CD4-positive, alpha-beta T cell treated with Interleukin-15 for 4 hours (primary cell): ENCODE results near the gene OR14A16.

Experiments used
- DNase-seq: peaks from one replicate; pipeline ENCODE4 v3.0.0-alpha.2; 2020; ENCODE audit warnings: low spot score

The OR14A16 gene, protein sequence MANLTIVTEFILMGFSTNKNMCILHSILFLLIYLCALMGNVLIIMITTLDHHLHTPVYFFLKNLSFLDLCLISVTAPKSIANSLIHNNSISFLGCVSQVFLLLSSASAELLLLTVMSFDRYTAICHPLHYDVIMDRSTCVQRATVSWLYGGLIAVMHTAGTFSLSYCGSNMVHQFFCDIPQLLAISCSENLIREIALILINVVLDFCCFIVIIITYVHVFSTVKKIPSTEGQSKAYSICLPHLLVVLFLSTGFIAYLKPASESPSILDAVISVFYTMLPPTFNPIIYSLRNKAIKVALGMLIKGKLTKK

GRCh38 chr1:247824023-247824422, at the start of gene OR14A16:
TSS of gene OR14A16 (minus strand) at chr1:247824119. CDS start at chr1:247815729, 8,390 bp downstream.
- no peak for DNase-seq

- DNase-seq = no peak
Observed at GRCh38 chr1:247865416-247865815, 41.5 kb upstream of the OR14A16 start.

GRCh38 chr1:247864644-247865043, 40.7 kb upstream of the OR14A16 start:
- DNase-seq = no peak

- DNase-seq = no peak
Observed at GRCh38 chr1:247862756-247863155, 38.8 kb upstream of the OR14A16 start.

- no peak for DNase-seq
Observed at GRCh38 chr1:247857985-247858619, 34.2 kb upstream of the OR14A16 start.

- DNase-seq = no peak
Observed at GRCh38 chr1:247857069-247857984, 33.4 kb upstream of the OR14A16 start, which contains the start of gene TRIM58. TSS of gene TRIM58 (plus strand) at chr1:247857187. CDS start at chr1:247857247, 60 bp downstream.

- DNase-seq = no peak
Observed at GRCh38 chr1:247855911-247856310, 32.0 kb upstream of the OR14A16 start.

DNA sequence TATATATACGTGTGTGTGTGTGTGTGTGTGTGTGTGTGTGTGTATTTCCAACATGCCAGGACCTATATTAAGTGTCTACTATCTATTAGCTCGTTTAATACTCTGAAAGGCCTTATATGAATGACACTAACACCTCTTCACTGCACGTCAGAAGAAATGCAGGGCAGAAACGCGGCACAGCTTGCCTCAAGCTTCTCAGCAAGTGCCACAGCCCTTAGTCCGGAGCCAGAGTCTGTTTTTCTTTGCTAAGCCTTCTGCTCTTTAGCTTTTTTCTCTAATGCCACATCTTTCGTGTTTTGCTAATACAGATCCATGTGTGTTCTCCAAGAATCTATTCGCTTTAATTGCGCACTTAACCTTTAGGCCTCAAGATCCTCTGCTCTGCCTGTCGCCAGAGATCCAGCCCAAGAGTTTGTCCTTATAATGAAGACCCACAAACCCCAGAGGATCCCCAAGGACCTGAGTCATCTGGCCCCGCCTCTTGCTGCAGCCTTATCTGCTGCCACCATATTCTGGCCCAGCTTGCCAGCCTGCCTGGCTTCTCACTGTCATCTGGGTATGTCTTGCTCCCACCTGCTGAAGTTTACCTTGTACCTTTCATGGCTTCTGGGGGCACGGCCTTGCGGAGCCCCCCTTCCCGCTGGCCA, 31.1 kb upstream of the OR14A16 start:
- no peak for DNase-seq

GRCh38 chr1:247849616-247850015, 25.7 kb upstream of the OR14A16 start:
- no peak for DNase-seq

DNA sequence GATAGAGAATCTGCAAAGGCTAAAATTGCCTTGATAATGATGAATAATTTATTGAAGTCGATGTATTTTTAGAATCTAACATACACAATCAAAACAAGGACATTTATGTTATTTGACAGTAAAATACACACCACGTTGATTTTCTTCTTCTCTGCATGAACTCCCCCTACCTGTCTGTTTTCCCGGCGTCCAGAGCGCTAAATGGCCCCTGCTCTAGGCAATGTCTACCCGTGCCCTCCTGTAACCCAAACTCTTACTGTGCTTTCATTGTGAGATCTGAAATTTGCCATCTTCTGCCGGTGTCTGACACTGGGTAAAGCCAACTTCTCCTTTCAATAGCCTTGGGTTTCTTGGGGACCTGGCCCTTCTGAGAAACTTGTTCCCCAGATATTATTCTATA, 24.4 kb upstream of the OR14A16 start:
- DNase-seq = no peak

DNA sequence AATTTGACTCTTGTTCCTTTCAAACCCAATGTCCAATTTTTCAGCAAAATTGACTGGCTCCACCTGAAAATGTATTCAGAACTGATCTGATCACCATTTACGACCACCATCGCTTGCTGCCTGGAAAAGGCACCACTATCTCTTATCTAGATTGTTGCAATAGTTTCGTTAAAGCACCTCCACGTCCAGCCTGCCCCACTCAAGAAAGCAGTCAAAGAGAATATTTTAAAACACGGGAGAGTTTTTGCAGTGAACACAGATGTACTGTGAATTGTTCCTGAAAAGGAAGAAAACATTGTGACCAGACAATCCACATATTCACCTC, 21.7 kb upstream of the OR14A16 start:
- DNase-seq = no peak

GRCh38 chr1:247845011-247845692, 21.2 kb upstream of the OR14A16 start:
- no peak for DNase-seq

GRCh38 chr1:247843411-247843810, 19.5 kb upstream of the OR14A16 start:
- DNase-seq = no peak

DNA sequence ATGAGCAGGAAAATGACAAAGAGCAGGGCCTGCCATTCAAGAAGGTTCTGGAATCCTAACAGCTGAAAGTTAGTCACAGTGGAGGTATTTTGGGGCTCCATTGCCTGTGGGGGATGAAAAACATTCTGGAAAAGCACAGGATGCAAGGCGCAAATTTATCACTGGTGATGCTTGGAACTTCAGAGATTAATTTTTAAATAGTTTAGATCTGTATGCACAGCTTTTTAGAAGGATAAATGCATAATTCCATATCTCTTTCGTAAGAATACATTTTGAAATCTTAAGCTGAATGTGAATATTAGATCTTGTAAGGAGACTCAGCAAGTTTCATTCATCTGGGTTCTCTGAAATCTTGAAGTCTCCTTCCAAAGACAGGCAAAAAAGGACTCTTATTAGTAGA, 17.9 kb upstream of the OR14A16 start, which contains the start of gene OR11L1:
Gene OR11L1 (minus strand): TSS at position 101 of the 400 bp plus-strand sequence. CDS start 0 bp downstream, at position 101.
- no peak for DNase-seq

GRCh38 chr1:247840818-247841217, 16.9 kb upstream of the OR14A16 start:
- no peak for DNase-seq

DNA sequence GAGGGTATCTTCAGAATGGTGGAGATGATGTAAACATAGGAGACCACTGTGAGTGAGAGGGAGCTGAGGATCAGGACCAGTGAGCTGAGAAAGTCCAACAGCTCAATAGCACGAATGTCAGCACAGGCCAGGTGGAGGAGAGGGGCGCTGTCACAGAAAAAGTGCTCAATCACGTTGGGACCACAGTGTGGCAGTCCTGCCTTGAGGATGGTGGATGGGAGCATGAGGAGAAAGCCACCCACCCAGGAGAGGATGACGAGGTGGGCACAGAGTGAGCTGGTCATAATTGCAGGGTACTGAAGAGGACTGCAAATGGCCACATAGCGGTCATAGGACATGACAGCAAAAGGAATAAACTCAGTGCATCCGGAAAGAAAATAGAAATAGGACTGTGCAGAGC, 9.7 kb upstream of the OR14A16 start:
- no peak for DNase-seq

DNA sequence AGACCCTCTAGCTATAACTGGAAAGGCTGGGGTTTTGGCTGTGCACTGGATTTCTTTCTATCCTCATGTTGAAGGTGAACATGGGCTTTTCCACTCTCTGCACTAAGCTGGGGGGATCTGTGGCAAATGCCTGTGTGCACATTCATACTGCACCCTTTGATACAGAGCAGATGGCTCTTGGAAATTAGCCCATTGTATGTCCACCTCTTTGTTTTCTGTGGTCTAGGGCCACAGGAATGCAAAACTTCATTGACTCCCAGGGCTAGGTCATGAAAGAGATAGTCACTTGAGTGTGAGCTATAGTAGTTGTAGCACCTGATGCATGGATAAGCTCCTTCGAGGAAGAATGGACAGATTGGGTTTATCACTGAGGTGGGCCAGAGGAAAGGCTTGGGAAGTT, 5.7 kb upstream of the OR14A16 start:
- DNase-seq = no peak

DNA sequence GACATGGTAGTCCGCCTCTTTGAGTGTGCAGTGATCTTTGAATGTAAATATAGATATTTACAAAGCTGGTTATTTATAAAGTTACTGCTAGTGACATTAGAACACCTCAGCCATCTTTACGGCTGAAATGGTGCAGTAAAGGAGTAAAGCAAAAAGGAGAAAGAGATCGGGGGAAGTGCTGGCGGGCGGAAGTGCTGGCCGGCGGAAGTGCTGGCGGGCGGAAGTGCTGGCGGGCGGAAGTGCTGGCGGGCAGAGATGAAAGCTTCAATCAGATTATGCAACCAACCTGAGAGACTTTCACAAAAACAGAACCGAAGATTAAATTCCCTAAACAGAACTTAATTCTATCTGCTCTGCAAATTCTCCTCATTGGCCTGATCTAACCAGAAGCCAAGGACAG, 1.4 kb upstream of the OR14A16 start:
- DNase-seq = no peak

DNA sequence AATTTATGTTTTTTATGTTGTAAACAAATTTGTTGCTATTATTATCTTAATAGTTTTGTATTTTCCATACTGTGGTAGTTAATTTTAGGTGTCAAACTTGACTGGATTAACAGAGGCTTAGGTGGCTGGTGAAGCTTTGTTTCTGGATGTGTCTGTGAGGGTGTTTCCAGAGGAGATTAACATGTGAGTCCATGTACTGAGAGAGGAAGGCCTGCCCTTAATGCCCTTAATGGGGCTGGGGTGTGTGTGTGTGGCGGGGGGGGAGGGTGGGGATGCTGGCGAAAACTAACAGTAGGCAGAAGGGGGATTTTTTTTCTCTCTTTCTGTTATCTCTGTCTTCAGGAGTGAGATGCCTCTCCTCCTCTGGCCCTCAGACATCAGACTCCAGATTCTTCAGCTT, 1.9 kb downstream of the OR14A16 start:
- no peak for DNase-seq

GRCh38 chr1:247812637-247813036, 11.3 kb downstream of the OR14A16 start:
- no peak for DNase-seq

GRCh38 chr1:247797518-247797917, 26.4 kb downstream of the OR14A16 start:
- DNase-seq = no peak

DNA sequence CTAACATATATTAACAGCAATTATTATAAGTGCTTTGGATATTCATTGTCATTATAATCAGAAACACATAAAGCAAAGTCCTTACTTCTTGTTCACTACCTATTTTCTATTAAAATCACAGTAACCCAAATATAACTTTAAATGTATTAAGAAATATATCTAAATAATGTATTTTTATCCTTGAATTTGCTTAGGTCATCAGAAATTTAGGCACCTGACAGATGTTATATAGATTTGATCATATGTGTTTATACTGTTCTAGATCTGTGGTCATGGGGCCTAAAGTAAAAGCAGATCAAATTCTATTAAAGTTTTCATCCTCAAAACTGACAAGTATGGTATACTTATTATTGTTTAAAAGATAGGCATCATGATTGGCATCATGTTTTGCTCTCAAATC, 54.3 kb downstream of the OR14A16 start:
- DNase-seq = no peak
